ENCODE measurements around the gene HMG20A.

GRCh38 chr15:77507143-77507897, 86.6 kb downstream of the HMG20A start:
- no peak for TF ChIP-seq NR3C1 (CRISPR knock-in tag; conservative IDR thresholded peaks at IDR 0.05; ENCODE audit: low read depth)
- no peak for TF ChIP-seq CTCF (IDR thresholded peaks at IDR 0.05)
- no peak for TF ChIP-seq ZBTB21 (CRISPR knock-in tag; IDR thresholded peaks at IDR 0.05; ENCODE audit: borderline replicate concordance)
- TF ChIP-seq ESRRA (CRISPR knock-in tag; IDR thresholded peaks at IDR 0.05; ENCODE audit: borderline replicate concordance) = no peak
- TF ChIP-seq TCF7 (CRISPR knock-in tag; IDR thresholded peaks at IDR 0.05; ENCODE audit: low read depth) = no peak
- TF ChIP-seq USF1 (CRISPR knock-in tag; IDR thresholded peaks at IDR 0.05) = no peak
- TF ChIP-seq ELF4 (CRISPR knock-in tag; IDR thresholded peaks at IDR 0.05; ENCODE audit: low read depth) = no peak
- TF ChIP-seq MXD4 (CRISPR knock-in tag; IDR thresholded peaks at IDR 0.05; ENCODE audit: borderline replicate concordance) = no peak
- no peak for TF ChIP-seq RELA (CRISPR knock-in tag; IDR thresholded peaks at IDR 0.05; ENCODE audit: borderline replicate concordance)
- no peak for TF ChIP-seq ATF3 (CRISPR knock-in tag; conservative IDR thresholded peaks at IDR 0.05)

Measured in WTC11 (cell line).